K562 (cell line): ENCODE results near the gene MSMO1. TPM values are rescaled to one million over a fixed set of nuclear protein-coding genes. Genes with fewer than 3 reads are reported as not detected.

Experiments
- ARHGAP35 ChIP-seq: fragments of 450-650 bp; IDR thresholded peaks from 2 replicates; pipeline ENCODE4 v1.6.1; 2018; ENCODE audit not compliant: partially characterized antibody
- CEBPB ChIP-seq: fragments of 450-650 bp; IDR thresholded peaks from 2 replicates; pipeline ENCODE4 v1.6.1; 2016; ENCODE audit warnings: missing genetic modification characterization, missing compliant biosample characterization
- CREB1 ChIP-seq, 2 experiments: sonication (generic) in 1 of 2; formaldehyde crosslinking in 1 of 2; IDR thresholded peaks; 2 replicates each; pipeline versions ENCODE4 v1.6.1 to v1.8.0; 2012 to 2022; ENCODE audit warnings: inconsistent platforms in 1 of 2, mild to moderate bottlenecking in 1 of 2, missing genetic modification reagents in 1 of 2, moderate library complexity in 1 of 2
- CUX1 ChIP-seq: fragments of 200-800 bp; sonication (Bioruptor generic); IDR thresholded peaks from 2 replicates; pipeline ENCODE4 v1.6.1; 2016; ENCODE audit warnings: missing genetic modification characterization, missing compliant biosample characterization
- ETV5 ChIP-seq: sonication (generic); formaldehyde crosslinking; IDR thresholded peaks from 2 replicates; pipeline ENCODE4 v1.4.0; 2020; ENCODE audit warnings: low read depth, mild to moderate bottlenecking, missing genetic modification reagents
- NCOR1 ChIP-seq: fragments of 450-650 bp; IDR thresholded peaks from 2 replicates; pipeline ENCODE4 v1.6.1; 2016; ENCODE audit warnings: mild to moderate bottlenecking, moderate library complexity
- PRDM10 ChIP-seq: fragments of 450-650 bp; IDR thresholded peaks from 2 replicates; pipeline ENCODE4 v1.6.1; 2018; ENCODE audit not compliant: partially characterized antibody
- RBM25 ChIP-seq: fragments of 200-400 bp; formaldehyde crosslinking; IDR thresholded peaks from 2 replicates; pipeline ENCODE4 v1.6.1; 2018; ENCODE audit warnings: low read length, low read depth, moderate library complexity; ENCODE audit not compliant: severe bottlenecking
- TBP ChIP-seq: optimal IDR thresholded peaks from 2 replicates; pipeline ENCODE3; 2011; ENCODE audit warnings: low read depth, low read length, improper control_type of control experiment
- ZNF699 ChIP-seq: fragments of 250-450 bp; sonication (Bioruptor Pico); IDR thresholded peaks from 2 replicates; pipeline ENCODE4 v1.8.0; 2021; ENCODE audit warnings: mild to moderate bottlenecking, moderate library complexity; ENCODE audit not compliant: insufficient replicate concordance
- polyA plus RNA-seq, 8 experiments: library from polyadenylated mRNA; depleted of rRNA in 4 of 8; stranded (reverse) in 5 of 8; unstranded in 3 of 8; fragments of >200 nt; fragmentation: Nextera tagmentation in 2 of 8; fragmentation: Illumina TruSeq in 1 of 8; extraction: Ambion mirVana in 2 of 8; extraction: Trizol in 1 of 8; gene quantifications; 2 replicates each; pipeline versions ENCODE4 v1.2.1 to v1.2.3, GENCODE V29; 2011 to 2014; ENCODE audit warnings: inconsistent platforms in 1 of 8, missing spikeins in 1 of 8
- total RNA-seq, 7 experiments: library from RNA; depleted of rRNA in 6 of 7; stranded (reverse); fragments of >200 nt in 6 of 7; fragmentation: Illumina TruSeq in 2 of 7; extraction: Trizol in 2 of 7; gene quantifications; 2 replicates each; pipeline versions ENCODE4 v1.2.1 to v1.2.3, GENCODE V29; 2011 to 2021; ENCODE audit warnings: low replicate concordance in 1 of 7
- TF ChIP-seq, protein P1 (sequence below): sonication (generic); formaldehyde crosslinking; IDR thresholded peaks from 2 replicates; pipeline ENCODE4 v1.8.0; 2022; ENCODE audit warnings: mild to moderate bottlenecking, low read depth, missing genetic modification reagents

MSMO1 gene
- total and polyA plus RNA-seq, 9 of the 15 experiments (the other 6 are each of a cell fraction or from before 2014, with no cell fraction given), result 32.0 to 172 (median 63.5) TPM

DNA sequence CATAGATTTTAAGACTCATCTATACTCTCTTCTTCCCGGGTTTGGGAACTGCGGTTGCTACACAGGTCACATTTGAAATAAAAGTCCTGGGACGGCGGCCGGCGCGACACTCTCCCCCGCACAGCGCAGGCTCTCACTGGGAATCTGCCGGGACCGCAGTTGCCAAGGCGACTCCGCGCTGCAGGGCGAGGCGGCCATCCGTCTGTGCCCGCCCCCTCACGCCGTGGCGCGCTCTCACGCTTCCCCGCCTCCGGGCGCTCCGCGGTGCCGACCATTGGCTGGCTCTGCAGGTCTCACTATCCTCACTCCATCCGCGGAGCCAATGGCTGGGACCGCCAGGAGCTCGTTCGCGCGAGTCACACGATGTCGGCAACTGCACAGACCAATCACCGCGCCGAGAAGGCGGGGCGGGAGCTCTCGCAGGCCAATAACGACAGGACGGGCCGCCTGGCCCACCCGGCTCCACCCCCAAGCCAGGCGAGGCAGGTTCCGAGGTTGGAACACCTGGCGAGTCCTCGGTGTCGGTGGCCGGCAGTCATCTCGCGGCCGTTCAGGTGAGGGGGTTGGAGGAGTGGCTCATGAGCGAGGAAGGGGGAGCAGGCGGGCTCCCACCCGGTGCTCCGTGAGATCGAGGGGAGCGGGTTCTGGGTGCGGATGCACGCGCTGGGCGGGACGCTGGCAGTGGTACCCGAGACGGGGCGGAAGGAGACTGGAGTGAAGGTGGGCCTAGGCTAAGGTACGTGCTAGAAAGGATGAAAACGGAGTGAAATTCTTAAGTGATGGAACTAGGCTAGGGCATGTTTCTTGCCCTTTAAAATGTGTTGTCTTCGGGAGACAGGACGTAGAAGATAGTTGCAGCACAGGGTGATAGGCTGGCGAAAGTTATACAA, at the start of gene MSMO1 (continued):
- TF ChIP-seq, protein P1, sequence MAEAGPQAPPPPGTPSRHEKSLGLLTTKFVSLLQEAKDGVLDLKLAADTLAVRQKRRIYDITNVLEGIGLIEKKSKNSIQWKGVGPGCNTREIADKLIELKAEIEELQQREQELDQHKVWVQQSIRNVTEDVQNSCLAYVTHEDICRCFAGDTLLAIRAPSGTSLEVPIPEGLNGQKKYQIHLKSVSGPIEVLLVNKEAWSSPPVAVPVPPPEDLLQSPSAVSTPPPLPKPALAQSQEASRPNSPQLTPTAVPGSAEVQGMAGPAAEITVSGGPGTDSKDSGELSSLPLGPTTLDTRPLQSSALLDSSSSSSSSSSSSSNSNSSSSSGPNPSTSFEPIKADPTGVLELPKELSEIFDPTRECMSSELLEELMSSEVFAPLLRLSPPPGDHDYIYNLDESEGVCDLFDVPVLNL (CRISPR knock-in tag), result 0 out of 2 replicates have a peak, but pooled peaks have one; percentile 43
- 0 out of 2 replicates have a peak, but pooled peaks have one; percentile 36 for TF ChIP-seq CEBPB (tag)
- peak; percentile 100 for TF ChIP-seq RBM25
- TF ChIP-seq NCOR1, result peak; percentile 39
- peak; percentile 92 for TF ChIP-seq CREB1 (IDR thresholded peaks at IDR 0.05)
- peak; percentile 94 for TF ChIP-seq CREB1 (CRISPR knock-in tag; IDR thresholded peaks at IDR 0.05)
- 0 out of 2 replicates have a peak, but pooled peaks have one; percentile 57 for TF ChIP-seq ETV5 (CRISPR knock-in tag)
- TF ChIP-seq ZNF699 (CRISPR knock-in tag), result no peak
- TF ChIP-seq TBP, result peak; percentile 63
- TF ChIP-seq CUX1, result no peak
- peak; percentile 5 for TF ChIP-seq PRDM10
- TF ChIP-seq ARHGAP35, result peak; percentile 36
